ENCODE measurements around the gene NEGR1.

Gene NEGR1

DNA sequence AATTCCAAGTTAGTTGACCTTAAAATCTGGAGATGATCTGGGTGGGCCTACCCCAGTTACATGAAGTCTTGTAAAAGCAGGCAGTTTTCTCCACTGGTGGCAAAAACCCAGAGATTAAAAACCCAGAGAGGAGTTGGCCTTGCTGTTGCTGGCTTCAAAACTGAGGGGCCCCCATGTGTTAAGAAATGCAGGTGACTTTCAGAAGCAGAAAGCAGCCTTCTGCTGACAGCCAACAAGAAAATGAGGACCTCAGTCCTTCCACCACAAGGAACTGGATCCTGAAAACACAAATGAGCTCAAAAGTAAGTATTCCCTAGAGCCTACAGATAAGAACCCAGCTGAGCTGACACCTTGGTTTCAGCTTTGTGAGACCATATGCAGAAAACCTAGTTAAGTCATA lies 857.8 kb downstream of the NEGR1 start:
- no peak overlapping the region for H3K4me3 ChIP-seq (ENCODE audit: low read depth, low read length)
- TF ChIP-seq, protein P1, sequence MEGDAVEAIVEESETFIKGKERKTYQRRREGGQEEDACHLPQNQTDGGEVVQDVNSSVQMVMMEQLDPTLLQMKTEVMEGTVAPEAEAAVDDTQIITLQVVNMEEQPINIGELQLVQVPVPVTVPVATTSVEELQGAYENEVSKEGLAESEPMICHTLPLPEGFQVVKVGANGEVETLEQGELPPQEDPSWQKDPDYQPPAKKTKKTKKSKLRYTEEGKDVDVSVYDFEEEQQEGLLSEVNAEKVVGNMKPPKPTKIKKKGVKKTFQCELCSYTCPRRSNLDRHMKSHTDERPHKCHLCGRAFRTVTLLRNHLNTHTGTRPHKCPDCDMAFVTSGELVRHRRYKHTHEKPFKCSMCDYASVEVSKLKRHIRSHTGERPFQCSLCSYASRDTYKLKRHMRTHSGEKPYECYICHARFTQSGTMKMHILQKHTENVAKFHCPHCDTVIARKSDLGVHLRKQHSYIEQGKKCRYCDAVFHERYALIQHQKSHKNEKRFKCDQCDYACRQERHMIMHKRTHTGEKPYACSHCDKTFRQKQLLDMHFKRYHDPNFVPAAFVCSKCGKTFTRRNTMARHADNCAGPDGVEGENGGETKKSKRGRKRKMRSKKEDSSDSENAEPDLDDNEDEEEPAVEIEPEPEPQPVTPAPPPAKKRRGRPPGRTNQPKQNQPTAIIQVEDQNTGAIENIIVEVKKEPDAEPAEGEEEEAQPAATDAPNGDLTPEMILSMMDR (IDR thresholded peaks at IDR 0.05; ENCODE audit: borderline replicate concordance, insufficient read depth, low read depth, low read length) = no peak

- TF ChIP-seq, protein P1 (IDR thresholded peaks at IDR 0.05; ENCODE audit: borderline replicate concordance, insufficient read depth, low read depth, low read length) = no peak
- no peak overlapping the region for H3K4me3 ChIP-seq (ENCODE audit: low read depth, low read length)
These were observed 860.1 kb downstream of the NEGR1 start for GRCh38 chr1:71422221-71422620.

GRCh38 chr1:71417421-71417820 lies 864.9 kb downstream of the NEGR1 start:
- H3K4me3 ChIP-seq (ENCODE audit: low read depth, low read length) = no peak overlapping the region
- TF ChIP-seq, protein P1 (IDR thresholded peaks at IDR 0.05; ENCODE audit: borderline replicate concordance, insufficient read depth, low read depth, low read length) = no peak

GRCh38 chr1:71414179-71414578 lies 868.2 kb downstream of the NEGR1 start:
- TF ChIP-seq, protein P1 (IDR thresholded peaks at IDR 0.05; ENCODE audit: borderline replicate concordance, insufficient read depth, low read depth, low read length) = no peak
- H3K4me3 ChIP-seq (ENCODE audit: low read depth, low read length) = no peak overlapping the region

DNA sequence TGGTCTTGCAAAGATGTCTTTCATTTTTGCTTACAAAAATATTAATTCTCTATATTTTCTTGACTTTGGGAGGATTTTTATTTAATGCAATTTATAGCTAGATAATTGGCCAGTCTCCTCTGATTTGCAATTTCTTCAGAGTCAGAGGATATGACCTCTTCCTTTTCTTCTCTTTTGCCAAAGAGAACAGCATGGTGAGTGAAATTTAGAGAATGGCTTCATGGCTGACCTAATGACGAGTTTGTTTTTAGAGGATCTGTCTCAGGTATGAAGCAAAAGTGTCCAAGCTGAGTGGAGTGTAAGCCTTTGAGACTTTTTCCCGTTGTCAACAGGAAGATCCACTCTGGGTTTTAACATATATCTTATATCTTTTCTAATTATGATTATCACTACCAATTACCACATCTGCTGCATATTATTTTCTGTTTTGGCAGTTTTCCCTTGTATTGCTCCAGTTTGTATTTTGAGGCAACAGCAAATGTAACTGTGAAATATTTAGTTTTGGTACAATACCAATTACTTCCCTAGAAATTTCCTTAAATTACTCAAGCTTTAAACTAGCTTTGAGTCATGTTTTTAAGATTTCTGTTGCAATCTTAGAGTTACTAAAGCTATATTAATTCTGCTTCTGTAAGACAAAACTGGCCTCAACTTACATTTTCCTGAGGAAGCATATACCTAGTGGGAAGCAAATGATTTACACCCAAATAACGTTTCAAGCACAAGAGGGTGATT lies 868.7 kb downstream of the NEGR1 start:
- H3K4me3 ChIP-seq (ENCODE audit: low read depth, low read length) = no peak overlapping the region

GRCh38 chr1:71400050-71400449 lies 882.3 kb downstream of the NEGR1 start:
- no peak overlapping the region for H3K4me3 ChIP-seq (ENCODE audit: low read depth, low read length)
- TF ChIP-seq, protein P1 (IDR thresholded peaks at IDR 0.05; ENCODE audit: borderline replicate concordance, insufficient read depth, low read depth, low read length) = no peak

More for the DNA sequence above, 868.7 kb downstream of the NEGR1 start:
- TF ChIP-seq, protein P1 (IDR thresholded peaks at IDR 0.05; ENCODE audit: borderline replicate concordance, insufficient read depth, low read depth, low read length) = no peak

DNA sequence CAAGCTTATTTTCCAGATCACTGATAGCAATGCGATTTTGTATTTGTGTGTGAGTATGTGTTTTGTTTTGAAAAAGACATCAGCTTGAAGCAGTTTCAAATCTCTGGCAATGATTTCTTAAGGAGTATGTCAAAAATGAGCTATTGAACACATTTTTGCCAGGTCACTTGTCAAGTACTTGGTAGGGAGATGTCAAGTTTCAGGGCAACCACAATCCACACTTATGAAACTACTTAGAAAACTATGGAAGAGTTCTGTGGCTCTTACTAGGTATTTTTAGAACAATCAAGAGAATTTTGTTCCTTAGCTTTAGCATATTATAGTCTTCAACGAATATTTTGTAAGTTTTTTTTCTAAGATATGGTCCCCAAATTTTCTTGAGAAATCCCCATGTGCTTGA lies 882.7 kb downstream of the NEGR1 start:
- no peak overlapping the region for H3K4me3 ChIP-seq (ENCODE audit: low read depth, low read length)
- TF ChIP-seq, protein P1 (IDR thresholded peaks at IDR 0.05; ENCODE audit: borderline replicate concordance, insufficient read depth, low read depth, low read length) = no peak
